GM18907 (cell line): ENCODE measurements around the gene IFNA13.
"Not testable (repeated sequence)": the region's sequence is repeated elsewhere in the genome, so short reads cannot be mapped to it uniquely, and the experiment has no call there.

Source experiments
- ATAC-seq: cut with Tn5 transposase; IDR thresholded peaks from one replicate; pipeline ENCODE4 v1.9.1; 2021; ENCODE audit warnings: mild to moderate bottlenecking, moderate library complexity; ENCODE audit not compliant: unreplicated experiment

Gene IFNA13

GRCh38 chr9:21367957-21368356 is at the start of gene IFNA13:
Gene IFNA13 (minus strand): TSS chr9:21368057. CDS start chr9:21368010, 47 bp downstream.
- no peak for ATAC-seq

DNA sequence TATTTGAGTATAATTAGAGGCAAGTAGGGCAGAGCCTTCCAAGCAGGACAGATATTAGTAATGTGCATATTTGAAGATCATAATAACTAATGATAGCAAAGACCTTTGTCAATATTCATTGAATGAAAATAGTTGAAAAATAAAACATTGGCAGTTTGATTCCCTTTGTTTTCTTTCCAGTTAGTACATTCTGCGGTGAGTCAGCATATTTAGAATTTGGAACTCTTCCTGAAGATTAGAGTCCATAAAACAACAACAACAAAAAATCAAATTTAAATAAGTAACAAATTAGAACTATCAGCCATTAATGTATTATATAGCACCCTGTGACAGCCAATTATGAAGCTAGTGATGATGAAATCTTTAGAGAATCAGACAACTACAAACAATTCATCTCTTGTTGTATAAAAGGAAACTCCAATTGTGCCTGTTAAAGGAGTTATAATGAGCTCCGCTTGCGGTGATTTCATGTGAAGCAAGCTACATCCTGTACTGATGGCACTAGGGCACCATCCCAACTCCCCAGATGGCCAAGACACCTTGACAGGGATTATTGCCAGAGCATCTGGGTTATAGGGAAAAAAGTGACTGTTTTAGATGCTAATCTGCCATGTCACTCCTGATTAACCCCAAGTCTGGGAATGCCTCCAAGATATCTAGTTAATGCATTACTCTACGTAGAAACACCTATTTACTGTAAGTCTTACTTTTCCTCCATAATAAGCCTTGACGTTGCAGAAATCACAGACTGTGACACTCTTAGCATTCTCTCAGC is 47.8 kb upstream of the IFNA13 start:
- ATAC-seq = no peak

DNA sequence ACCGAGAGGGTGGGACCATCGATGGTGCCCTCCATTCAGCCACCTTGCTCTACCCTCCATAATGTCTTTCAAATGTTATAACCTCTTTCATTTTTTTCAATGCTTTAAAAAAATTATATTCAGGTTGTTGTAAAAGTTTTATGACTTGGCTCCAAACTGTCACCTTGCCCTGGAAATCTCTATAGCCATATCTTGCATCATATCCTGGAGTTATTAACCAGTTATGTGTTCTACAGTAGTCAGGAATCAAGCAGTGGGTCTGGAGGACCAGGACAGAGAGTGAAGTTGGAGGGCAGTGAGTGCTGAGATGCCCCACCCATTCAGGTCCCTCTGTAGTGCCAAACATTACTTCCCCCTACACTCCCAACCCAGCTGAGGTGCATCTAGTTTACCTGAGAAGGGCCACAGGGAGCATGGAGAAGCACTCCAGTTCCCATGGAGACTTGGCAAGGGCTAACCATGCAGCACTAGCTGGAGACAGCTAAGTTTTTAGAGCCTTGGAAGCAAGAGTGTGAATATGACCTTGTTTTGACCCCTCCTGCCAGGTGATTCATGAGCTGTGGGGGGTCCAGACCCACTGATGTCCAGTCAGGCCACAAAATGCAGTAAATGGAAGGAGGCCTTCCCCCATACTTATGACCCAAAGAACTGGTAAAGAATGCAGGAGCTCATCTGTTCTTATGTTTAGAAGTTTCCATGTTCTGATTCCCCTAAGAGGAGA is 46.5 kb upstream of the IFNA13 start:
- ATAC-seq = no peak

DNA sequence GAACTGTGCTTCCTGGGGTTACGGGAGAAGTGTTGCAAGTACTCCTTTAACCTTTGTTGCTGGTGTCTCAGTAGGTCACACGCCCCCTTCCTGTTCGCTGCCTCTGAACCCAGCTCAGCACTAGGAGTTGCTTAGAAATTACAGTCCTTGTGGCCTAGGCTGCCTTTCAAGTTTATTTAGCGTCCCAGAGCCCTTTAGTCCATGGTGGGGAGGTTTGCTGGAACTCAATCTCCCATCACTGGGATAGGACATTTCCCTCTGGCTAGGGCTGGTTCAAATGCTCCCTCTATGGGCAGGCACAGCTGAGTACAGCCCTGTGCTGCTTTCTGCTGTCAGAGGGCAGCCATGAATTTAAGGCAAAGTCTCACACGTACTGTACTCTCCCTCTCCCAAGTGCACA is 45.8 kb upstream of the IFNA13 start:
- ATAC-seq = no peak

GRCh38 chr9:21413151-21413550 is 45.3 kb upstream of the IFNA13 start:
- no peak for ATAC-seq

GRCh38 chr9:21412107-21412506 is 44.2 kb upstream of the IFNA13 start:
- peak; percentile 53 for ATAC-seq

- ATAC-seq = no peak
Observed at GRCh38 chr9:21408817-21409216, 41.0 kb upstream of the IFNA13 start, which contains the start of gene IFNA8. Gene IFNA8 (plus strand): TSS chr9:21409117. CDS start chr9:21409177, 60 bp downstream.

GRCh38 chr9:21404146-21404545 is 36.3 kb upstream of the IFNA13 start:
- ATAC-seq = no peak

- ATAC-seq = peak; percentile 86
Observed at GRCh38 chr9:21402386-21403251, 34.8 kb upstream of the IFNA13 start.

- no peak for ATAC-seq
Observed at GRCh38 chr9:21399956-21400355, 32.1 kb upstream of the IFNA13 start.

- no peak for ATAC-seq
Observed at GRCh38 chr9:21398955-21399489, 31.2 kb upstream of the IFNA13 start.

- ATAC-seq = peak; percentile 76
Observed at GRCh38 chr9:21395778-21396717, 28.2 kb upstream of the IFNA13 start.

DNA sequence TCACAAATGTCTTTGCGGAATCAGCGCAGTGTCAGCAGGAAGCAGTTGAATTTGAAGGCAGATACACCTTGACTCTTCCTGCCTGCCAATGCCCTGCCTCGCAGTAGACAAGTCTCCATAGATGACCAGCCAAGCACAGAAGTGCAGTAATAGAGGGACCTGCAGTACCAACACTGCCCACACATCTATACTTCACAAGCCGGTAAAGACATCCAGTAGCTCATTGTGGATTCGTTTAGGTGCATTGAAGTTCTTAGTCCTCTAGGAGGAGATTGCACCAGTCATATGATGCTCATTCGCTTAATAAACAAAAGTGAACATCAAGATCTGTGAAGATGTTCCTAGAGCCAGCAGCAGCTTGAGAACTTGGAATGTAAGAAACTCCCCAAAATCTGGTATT is 24.4 kb upstream of the IFNA13 start:
- ATAC-seq = peak; percentile 85

- ATAC-seq = peak; percentile 20
Observed at GRCh38 chr9:21385131-21385670, 17.3 kb upstream of the IFNA13 start, which contains the start of gene IFNA2. Gene IFNA2 (minus strand): TSS chr9:21385398. CDS start chr9:21385329, 69 bp downstream.

DNA sequence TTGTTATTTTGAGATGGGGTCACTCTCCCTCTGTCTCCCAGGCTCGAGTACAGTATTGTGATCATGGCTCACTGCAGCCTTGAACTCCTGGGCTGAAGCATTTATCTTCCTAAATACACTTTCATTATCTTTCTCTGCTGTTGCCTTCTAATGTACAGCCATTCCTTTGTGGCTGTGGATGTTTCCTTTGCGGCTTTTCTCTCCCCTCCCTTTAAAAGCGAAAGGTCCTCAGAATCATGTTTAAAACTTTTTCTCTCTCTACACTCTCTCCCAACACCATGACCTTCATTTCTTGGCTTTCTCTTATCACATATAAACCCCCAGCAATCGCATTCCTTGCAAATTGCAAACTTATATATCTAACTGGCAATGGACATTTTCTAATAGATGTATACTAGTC is 15.8 kb upstream of the IFNA13 start:
- ATAC-seq = no peak

GRCh38 chr9:21381448-21382339 is 13.8 kb upstream of the IFNA13 start:
- peak; percentile 96 for ATAC-seq

DNA sequence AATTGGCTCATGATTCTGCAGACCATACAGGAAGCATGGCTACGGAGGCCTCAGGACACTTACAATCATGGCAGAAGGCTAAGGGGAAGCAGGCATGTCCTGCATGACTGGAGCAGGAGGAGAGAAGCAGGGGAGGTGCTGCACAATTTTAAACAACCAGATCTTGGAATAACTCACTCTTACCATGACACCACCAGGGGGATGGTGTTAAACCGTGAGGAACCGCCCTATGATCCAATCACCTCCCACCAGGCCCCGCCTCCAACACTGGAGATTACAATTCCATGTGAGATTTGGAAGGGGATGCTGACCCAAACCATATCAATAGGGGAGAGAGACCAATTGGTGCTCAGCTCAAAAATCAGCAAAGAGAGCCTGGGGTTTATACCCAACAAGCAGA is 3.6 kb upstream of the IFNA13 start:
- not testable (repeated sequence) for ATAC-seq

- peak; percentile 90 for ATAC-seq
Observed at GRCh38 chr9:21367169-21367568, 688 bp downstream of the IFNA13 start.
